HEK293T (cell line): Measurements from ENCODE around the gene LMAN1L.

Source experiments
- CTCF ChIA-PET: fragments of 350-600 bp; formaldehyde crosslinking; extraction: SDS; loops from one replicate; lab custom pipeline; 2021; ENCODE audit warnings: antibody characterized with exemption, inconsistent platforms; lab: Yijun Ruan, JAX
- POLR2A ChIA-PET: fragments of 350-600 bp; formaldehyde crosslinking; extraction: SDS; loops from one replicate; lab custom pipeline; 2020; ENCODE audit warnings: antibody characterized with exemption, inconsistent platforms; lab: Yijun Ruan, JAX
- DNase-seq: peaks from one replicate; pipeline ENCODE4 v3.0.0; 2012; ENCODE audit warnings: mixed read lengths; ENCODE audit errors: extremely low spot score
- ARNT ChIP-seq: fragments of 450-650 bp; IDR thresholded peaks from 2 replicates; pipeline ENCODE4 v1.6.1; 2017; ENCODE audit warnings: mild to moderate bottlenecking
- BHLHE40 ChIP-seq: fragments of 450-650 bp; IDR thresholded peaks from 2 replicates; pipeline ENCODE4 v1.6.1; 2016; ENCODE audit warnings: mild to moderate bottlenecking, moderate library complexity, borderline replicate concordance
- CTBP1 ChIP-seq: fragments of 450-650 bp; IDR thresholded peaks from 2 replicates; pipeline ENCODE4 v1.6.1; 2016; ENCODE audit warnings: borderline replicate concordance
- ELF4 ChIP-seq: fragments of 450-650 bp; IDR thresholded peaks from 2 replicates; pipeline ENCODE4 v1.6.1; 2017; ENCODE audit warnings: antibody characterized with exemption
- FOXA1 ChIP-seq: fragments of 450-650 bp; IDR thresholded peaks from 2 replicates; pipeline ENCODE4 v1.6.1; 2016; ENCODE audit warnings: mild to moderate bottlenecking
- FOXK2 ChIP-seq: fragments of 450-650 bp; IDR thresholded peaks from 2 replicates; pipeline ENCODE4 v1.6.1; 2016; ENCODE audit warnings: mild to moderate bottlenecking
- FOXM1 ChIP-seq: fragments of 450-650 bp; IDR thresholded peaks from 2 replicates; pipeline ENCODE4 v1.6.1; 2017; ENCODE audit warnings: mild to moderate bottlenecking, borderline replicate concordance
- HDGF ChIP-seq: fragments of 450-650 bp; IDR thresholded peaks from 2 replicates; pipeline ENCODE4 v1.6.1; 2017; ENCODE audit warnings: antibody characterized with exemption, borderline replicate concordance
- L3MBTL2 ChIP-seq: fragments of 450-650 bp; conservative IDR thresholded peaks from 2 replicates; pipeline ENCODE4 v1.6.1; 2016; ENCODE audit warnings: mild to moderate bottlenecking
- LEF1 ChIP-seq: fragments of 450-650 bp; IDR thresholded peaks from 2 replicates; pipeline ENCODE4 v1.6.1; 2017; ENCODE audit warnings: mild to moderate bottlenecking, borderline replicate concordance
- NFRKB ChIP-seq: fragments of 450-650 bp; IDR thresholded peaks from 2 replicates; pipeline ENCODE4 v1.6.1; 2016; ENCODE audit warnings: mild to moderate bottlenecking, moderate library complexity
- SP1 ChIP-seq: fragments of 450-650 bp; IDR thresholded peaks from 2 replicates; pipeline ENCODE4 v1.6.1; 2017
- SUZ12 ChIP-seq: fragments of 450-650 bp; IDR thresholded peaks from 2 replicates; pipeline ENCODE4 v1.6.1; 2016; ENCODE audit warnings: mild to moderate bottlenecking
- TARDBP ChIP-seq: fragments of 450-650 bp; IDR thresholded peaks from 2 replicates; pipeline ENCODE4 v1.6.1; 2016
- ZNF384 ChIP-seq: fragments of 450-650 bp; IDR thresholded peaks from 2 replicates; pipeline ENCODE4 v1.6.1; 2016
- TF ChIP-seq, protein P1 (sequence below): fragments of 450-650 bp; IDR thresholded peaks from 2 replicates; pipeline ENCODE4 v1.6.1; 2016

LMAN1L gene

DNA sequence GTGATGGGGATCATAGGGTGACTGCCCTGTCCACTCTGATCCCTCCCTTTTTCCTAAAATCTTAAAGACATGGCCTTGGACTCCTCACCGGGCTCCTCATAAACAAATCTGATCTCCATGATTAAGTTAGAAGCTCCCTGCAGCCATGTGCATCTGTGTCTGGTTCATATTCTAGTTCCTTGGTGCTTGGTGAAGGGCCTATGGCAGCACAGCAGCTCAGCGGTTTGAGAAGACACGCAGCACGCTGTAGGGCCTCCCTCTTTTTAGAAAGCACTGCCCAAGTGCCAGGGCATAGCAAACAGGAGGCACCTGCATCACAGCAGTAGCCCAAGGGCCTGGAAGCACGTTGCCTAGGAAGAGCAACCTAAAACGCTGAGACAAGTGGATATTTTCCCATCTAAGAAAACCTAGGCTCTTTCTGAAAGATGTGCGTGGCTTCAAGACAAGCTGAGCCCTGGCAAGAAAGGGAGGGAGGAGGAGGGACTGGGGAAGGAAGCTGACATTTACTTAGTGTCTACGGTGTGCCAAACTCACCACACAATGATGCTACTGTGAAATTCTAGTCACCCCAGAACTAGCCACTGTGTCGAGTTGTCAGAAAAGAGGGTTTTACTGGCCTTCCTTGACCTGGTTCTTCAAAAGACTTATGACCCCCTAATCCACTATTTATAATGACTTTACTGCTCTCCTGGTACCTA is 45.2 kb downstream of the LMAN1L start:
- TF ChIP-seq L3MBTL2 (no peak), BHLHE40 (no peak), ARNT (no peak), LEF1 (no peak), SUZ12 (no peak), FOXK2 (no peak), ELF4 (no peak), CTBP1 (no peak), FOXA1 (no peak), TARDBP (no peak), SP1 (no peak), FOXM1 (no peak), HDGF (no peak), ZNF384 (no peak), NFRKB (no peak)
- TF ChIP-seq, protein P1, sequence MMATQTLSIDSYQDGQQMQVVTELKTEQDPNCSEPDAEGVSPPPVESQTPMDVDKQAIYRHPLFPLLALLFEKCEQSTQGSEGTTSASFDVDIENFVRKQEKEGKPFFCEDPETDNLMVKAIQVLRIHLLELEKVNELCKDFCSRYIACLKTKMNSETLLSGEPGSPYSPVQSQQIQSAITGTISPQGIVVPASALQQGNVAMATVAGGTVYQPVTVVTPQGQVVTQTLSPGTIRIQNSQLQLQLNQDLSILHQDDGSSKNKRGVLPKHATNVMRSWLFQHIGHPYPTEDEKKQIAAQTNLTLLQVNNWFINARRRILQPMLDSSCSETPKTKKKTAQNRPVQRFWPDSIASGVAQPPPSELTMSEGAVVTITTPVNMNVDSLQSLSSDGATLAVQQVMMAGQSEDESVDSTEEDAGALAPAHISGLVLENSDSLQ = no peak
- no peak for DNase-seq
- POLR2A ChIA-PET = interaction anchor here (0.7 to 0.9 kb wide), 2 partner anchors 12 to 31 kb away, joined by 3 read pairs; partner anchors contain the start of gene MPI
- CTCF ChIA-PET = interaction anchor here (0.6 to 0.7 kb wide), 2 partner anchors 38 to 92 kb away, joined by 3 read pairs; no protein-coding TSS in a partner anchor

DNA sequence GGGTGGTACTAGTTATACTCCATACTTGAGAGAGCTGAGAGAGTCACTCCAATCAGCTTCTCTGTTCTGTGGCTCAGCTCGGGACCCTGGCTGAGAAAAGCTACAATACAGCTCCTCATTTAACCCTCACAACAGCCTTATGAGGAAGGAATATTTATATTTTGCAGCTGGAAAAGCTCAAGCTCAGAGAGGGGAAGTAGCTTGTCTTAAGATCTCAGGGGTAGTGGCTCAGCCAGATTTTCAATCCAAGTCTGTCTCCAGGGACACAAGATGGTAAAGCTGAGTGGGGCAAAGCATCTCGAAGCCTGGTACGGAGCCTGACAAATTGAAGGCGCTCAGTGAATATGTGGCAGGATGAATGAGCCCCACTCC is 45.7 kb downstream of the LMAN1L start:
- ChIA-PET CTCF (interaction anchor here (0.6 kb wide), 1 partner anchor 37 kb away, joined by 3 read pairs; no protein-coding TSS in a partner anchor), POLR2A (interaction anchor here (0.7 to 1.6 kb wide), 4 partner anchors 12 to 48 kb away, joined by 3 to 7 read pairs (median 4); partner anchors contain the start of genes FAM219B, MPI and ULK3)
- TF ChIP-seq BHLHE40 (no peak), LEF1 (no peak), SP1 (no peak), SUZ12 (no peak), L3MBTL2 (no peak), HDGF (no peak), NFRKB (no peak), ELF4 (no peak), ARNT (no peak), FOXA1 (no peak), FOXK2 (no peak), CTBP1 (no peak), ZNF384 (no peak), FOXM1 (no peak), TARDBP (no peak)
- TF ChIP-seq, protein P1 = no peak
- DNase-seq = no peak

DNA sequence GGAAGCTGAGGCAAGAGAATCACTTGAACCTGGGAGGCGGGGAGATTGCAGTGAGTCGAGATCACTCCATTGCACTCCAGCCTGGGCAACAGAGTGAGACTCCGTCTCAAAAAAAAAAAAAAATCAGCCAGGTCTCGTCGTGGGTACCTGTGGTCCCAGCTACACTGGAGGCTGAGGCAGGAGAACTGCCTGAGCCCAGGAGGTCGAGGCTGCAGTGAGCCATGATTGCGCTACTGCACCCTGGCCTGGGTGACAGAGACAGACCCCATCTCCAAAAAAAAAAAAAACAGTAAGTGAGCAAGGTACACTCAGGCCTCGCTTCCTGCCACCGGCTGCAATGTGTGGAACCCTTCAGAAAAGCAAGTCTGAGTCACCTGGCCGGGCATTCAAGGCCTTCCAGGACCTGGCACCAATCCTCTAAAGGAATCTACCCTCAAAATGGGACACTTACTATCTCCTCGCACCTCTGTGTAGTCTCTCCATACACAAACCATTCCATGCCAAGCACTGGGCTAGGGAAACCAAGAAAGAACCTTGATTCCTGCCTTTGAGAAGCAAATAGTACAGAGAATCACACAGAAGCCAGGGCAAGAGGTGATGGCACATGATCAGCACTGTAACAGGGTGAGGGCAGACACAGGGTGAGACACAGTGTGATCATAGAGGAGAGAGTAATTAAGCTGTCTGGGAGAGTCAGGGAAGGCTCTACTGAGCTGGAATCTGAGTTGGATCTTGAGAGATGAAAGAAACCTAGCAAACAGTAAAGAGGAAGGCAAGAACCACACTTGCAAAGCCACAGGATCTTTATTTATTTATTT is 50.8 kb downstream of the LMAN1L start:
- POLR2A ChIA-PET = no interaction called here
- no peak for DNase-seq

DNA sequence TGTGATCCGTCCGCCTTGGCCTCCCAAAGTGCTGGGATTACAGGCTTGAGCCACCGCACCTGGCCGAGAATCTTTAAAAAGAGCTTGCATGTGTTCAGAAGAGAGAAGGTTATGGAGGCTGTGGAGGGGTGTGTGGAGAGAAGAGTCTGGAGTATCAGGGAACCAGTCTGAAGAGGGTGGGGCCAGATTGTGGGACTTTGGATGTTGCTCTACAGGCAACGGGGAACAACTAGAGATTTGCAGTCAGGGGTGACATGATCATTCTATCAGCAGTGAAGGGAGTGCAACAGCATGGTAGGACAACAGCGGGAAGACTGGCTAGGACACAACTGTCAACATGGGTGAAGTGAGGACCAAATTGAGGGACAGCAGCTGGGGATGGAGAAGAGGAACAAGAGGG is 51.7 kb downstream of the LMAN1L start:
- TF ChIP-seq ARNT (no peak), CTBP1 (no peak), HDGF (no peak), ELF4 (no peak), LEF1 (no peak), SUZ12 (no peak), BHLHE40 (no peak), SP1 (no peak), FOXM1 (no peak), NFRKB (no peak), TARDBP (no peak), L3MBTL2 (no peak), FOXK2 (no peak), ZNF384 (no peak)
- TF ChIP-seq, protein P1 = no peak
- POLR2A ChIA-PET = no interaction called here

More for the DNA sequence above, 50.8 kb downstream of the LMAN1L start:
- CTCF ChIA-PET = interaction anchor here (0.5 to 0.6 kb wide), 2 partner anchors 94 to 137 kb away, joined by 3 to 4 read pairs; no protein-coding TSS in a partner anchor
- no peak for TF ChIP-seq ELF4
- no peak for TF ChIP-seq ZNF384
- TF ChIP-seq HDGF = no peak
- TF ChIP-seq TARDBP = no peak
- no peak for TF ChIP-seq L3MBTL2

DNA sequence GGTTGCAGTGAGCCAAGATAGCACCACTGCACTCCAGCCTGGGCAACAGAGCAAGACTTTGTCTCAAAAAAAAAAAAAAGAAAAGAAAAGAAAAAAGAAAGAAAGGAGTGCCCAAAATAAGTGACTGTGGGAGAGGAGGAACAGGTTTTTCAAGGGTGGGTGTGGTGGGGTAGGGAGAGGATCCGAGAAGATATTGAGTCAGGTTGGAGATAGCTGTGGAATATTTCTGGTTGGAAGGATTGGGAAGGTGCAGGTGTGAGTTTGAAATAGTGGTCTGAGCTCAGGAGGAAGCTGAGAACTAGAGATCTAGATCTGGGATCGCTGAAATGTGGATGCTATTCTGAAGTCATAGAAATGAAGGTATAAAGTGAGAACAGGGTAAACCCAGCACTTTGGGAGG is 52.7 kb downstream of the LMAN1L start:
- POLR2A ChIA-PET = interaction anchor here (0.9 kb wide), 1 partner anchor 22 kb away, joined by 3 read pairs; the partner anchor contains the start of gene ULK3
- CTCF ChIA-PET = no interaction called here

More for the DNA sequence above, 51.7 kb downstream of the LMAN1L start:
- CTCF ChIA-PET = interaction anchor here (0.6 kb wide), 1 partner anchor 95 kb away, joined by 4 read pairs; no protein-coding TSS in a partner anchor
- no peak for DNase-seq

More for the DNA sequence above, 52.7 kb downstream of the LMAN1L start:
- TF ChIP-seq SUZ12 (no peak), LEF1 (no peak), NFRKB (no peak), TARDBP (no peak), CTBP1 (no peak), ARNT (no peak), L3MBTL2 (no peak), FOXK2 (no peak), FOXM1 (no peak)
- DNase-seq = no peak
